HCT116 (cell line): ENCODE results near the gene IL17C. TPM values are rescaled to one million over a fixed set of nuclear protein-coding genes. Genes with fewer than 3 reads are reported as not detected.

Source experiments
- ATAC-seq: fragments of 200-7000 bp; cut with Tn5 transposase; 2 replicates; pipeline ENCODE4 v1.9.1; 2020; ENCODE audit warnings: mild to moderate bottlenecking, moderate library complexity
- BruUV-seq: library from RNA; stranded (reverse); fragments of 400-500 nt; replicated peaks from 2 replicates; lab custom pipeline; 2021; lab: Mats Ljungman, UMichigan
- CTCF ChIA-PET: fragments of 300-600 bp; sonication (Branson Sonifier 250); formaldehyde crosslinking; loops from one replicate; lab custom pipeline; 2021; ENCODE audit warnings: antibody characterized with exemption; lab: Charles Lee
- POLR2A ChIA-PET: fragments of 300-600, 350-600 bp; sonication (Branson Sonifier 250); formaldehyde crosslinking; loops from one replicate; lab custom pipeline; 2021; ENCODE audit warnings: antibody characterized with exemption; lab: Charles Lee
- RAD21 ChIA-PET, 2 experiments: fragments of 300-600 bp; sonication (Branson Sonifier 250); formaldehyde crosslinking; loops; one replicate each; lab custom pipeline; 2023; ENCODE audit warnings: low total read pairs in 2 of 2; ENCODE audit not compliant: uncharacterized antibody in 2 of 2, unreplicated experiment in 2 of 2, low non-redundant PET in 1 of 2; lab: Charles Lee
- DNase-seq: peaks from one replicate; pipeline ENCODE4 v3.0.0-alpha.2; 2010; ENCODE audit warnings: low read depth, low spot score
- H2AFZ ChIP-seq: fragments of 200-600 bp; shearing (Covaris generic), sonication (generic); 2 replicates; pipeline ENCODE4 v1.6.1; 2017; ENCODE audit warnings: low read depth, mixed run types, mixed read lengths, antibody characterized with exemption, low read length; ENCODE audit not compliant: poor library complexity, severe bottlenecking
- H3K27ac ChIP-seq: 2 replicates; pipeline ENCODE4 v1.5.1; 2012; ENCODE audit warnings: low read depth, low read length
- H3K27me3 ChIP-seq: fragments of 200-600 bp; sonication (generic); 2 replicates; pipeline ENCODE4 v1.6.1; 2016; ENCODE audit warnings: mixed run types, low read length, mixed read lengths; ENCODE audit not compliant: insufficient read depth
- H3K36me3 ChIP-seq, 2 experiments: fragments of 200-500 bp in 1 of 2; fragments of 200-600 bp in 1 of 2; sonication (Bioruptor generic) in 1 of 2; sonication (generic) in 1 of 2; 2 replicates each; pipeline versions ENCODE4 v1.5.1 to v1.6.1; 2014 to 2016; ENCODE audit warnings: low read length in 2 of 2, inconsistent platforms in 1 of 2, mixed read lengths in 1 of 2, mixed run types in 1 of 2; ENCODE audit not compliant: insufficient read depth in 2 of 2, control insufficient read depth in 1 of 2
- H3K4me1 ChIP-seq, 2 experiments: fragments of 200-600 bp in 1 of 2; sonication (generic) in 1 of 2; 2 replicates each; pipeline versions ENCODE4 v1.5.1 to v1.6.1; 2012 to 2017; ENCODE audit warnings: low read length in 2 of 2, inconsistent platforms in 1 of 2, mild to moderate bottlenecking in 1 of 2, mixed read lengths in 1 of 2, mixed run types in 1 of 2, moderate library complexity in 1 of 2; ENCODE audit not compliant: insufficient read depth in 2 of 2, control insufficient read depth in 1 of 2
- H3K4me2 ChIP-seq: fragments of 200-600 bp; sonication (generic); 2 replicates; pipeline ENCODE4 v1.6.1; 2017; ENCODE audit warnings: mixed run types, low read length, mixed read lengths
- H3K4me3 ChIP-seq, 2 experiments: fragments of 200-600 bp in 1 of 2; sonication (generic) in 1 of 2; replicated peaks in 1 of 2; 2 replicates each; pipeline ENCODE4 v1.5.1; 2011 to 2016; ENCODE audit warnings: low read length in 2 of 2, control low read depth in 1 of 2, low read depth in 1 of 2, mild to moderate bottlenecking in 1 of 2, mixed read lengths in 1 of 2, mixed run types in 1 of 2
- H3K79me2 ChIP-seq: fragments of 200-600 bp; sonication (generic); 2 replicates; pipeline ENCODE4 v1.6.1; 2017; ENCODE audit warnings: mild to moderate bottlenecking, mixed run types, low read length, moderate library complexity, mixed read lengths; ENCODE audit not compliant: insufficient read depth
- H3K9ac ChIP-seq: fragments of 200-600 bp; sonication (generic); 2 replicates; pipeline ENCODE4 v1.6.1; 2016; ENCODE audit warnings: low read length, mixed read lengths
- H3K9me2 ChIP-seq: fragments of 200-600 bp; sonication (generic), shearing (Covaris generic); 2 replicates; pipeline ENCODE4 v1.6.1; 2017; ENCODE audit warnings: mixed run types, mild to moderate bottlenecking, moderate library complexity; ENCODE audit not compliant: insufficient read depth
- H3K9me3 ChIP-seq, 2 experiments: fragments of 200-500 bp in 1 of 2; fragments of 200-600 bp in 1 of 2; sonication (Bioruptor generic) in 1 of 2; sonication (generic) in 1 of 2; 2 replicates each; pipeline ENCODE4 v1.6.1; 2014 to 2017; ENCODE audit warnings: low read length in 2 of 2, mixed read lengths in 2 of 2, inconsistent platforms in 1 of 2, low read depth in 1 of 2, mild to moderate bottlenecking in 1 of 2, mixed run types in 1 of 2, moderate library complexity in 1 of 2; ENCODE audit not compliant: control insufficient read depth in 1 of 2, insufficient read depth in 1 of 2
- H4K20me1 ChIP-seq: fragments of 200-600 bp; sonication (generic), shearing (Covaris generic); 2 replicates; pipeline ENCODE4 v1.6.1; 2017; ENCODE audit warnings: mixed run types, mild to moderate bottlenecking, moderate library complexity; ENCODE audit not compliant: insufficient read depth
- ATF3 ChIP-seq: IDR thresholded peaks from 2 replicates; pipeline ENCODE4 v1.6.1; 2012
- CBX3 ChIP-seq: IDR thresholded peaks from 2 replicates; pipeline ENCODE4 v1.6.1; 2012; ENCODE audit warnings: low read depth
- CEBPB ChIP-seq: IDR thresholded peaks from 2 replicates; pipeline ENCODE4 v1.6.1; 2012; ENCODE audit warnings: low read depth
- EZH2phosphoT487 ChIP-seq: fragments of 200-600 bp; IDR thresholded peaks from 2 replicates; pipeline ENCODE4 v1.6.1; 2018; ENCODE audit warnings: antibody characterized with exemption, borderline replicate concordance
- JUND ChIP-seq: IDR thresholded peaks from 2 replicates; pipeline ENCODE4 v1.6.1; 2012
- POLR2A ChIP-seq: IDR thresholded peaks from 2 replicates; pipeline ENCODE4 v1.7.0; 2011; ENCODE audit warnings: borderline replicate concordance; ENCODE audit not compliant: insufficient read depth, insufficient read length; ENCODE audit errors: extremely low read depth
- POLR2AphosphoS5 ChIP-seq: IDR thresholded peaks from 2 replicates; pipeline ENCODE4 v1.6.1; 2011; ENCODE audit warnings: mild to moderate bottlenecking, low read depth, low read length, moderate library complexity
- RAD21 ChIP-seq: IDR thresholded peaks from 2 replicates; pipeline ENCODE4 v1.6.1; 2012; ENCODE audit warnings: low read depth, mild to moderate bottlenecking
- REST ChIP-seq: IDR thresholded peaks from 2 replicates; pipeline ENCODE4 v1.6.1; 2012; ENCODE audit warnings: low read depth
- SRF ChIP-seq: IDR thresholded peaks from 2 replicates; pipeline ENCODE4 v1.6.1; 2012; ENCODE audit warnings: low read depth
- TCF7L2 ChIP-seq: IDR thresholded peaks from 2 replicates; pipeline ENCODE4 v1.7.0; 2011; ENCODE audit warnings: borderline replicate concordance, inconsistent platforms; ENCODE audit not compliant: insufficient read depth, insufficient read length; ENCODE audit errors: extremely low read depth
- YY1 ChIP-seq: IDR thresholded peaks from 2 replicates; pipeline ENCODE4 v1.6.1; 2011; ENCODE audit warnings: low read length, low read depth, moderate library complexity, mild to moderate bottlenecking; ENCODE audit not compliant: insufficient replicate concordance; ENCODE audit errors: extremely low read depth
- ZBTB33 ChIP-seq: IDR thresholded peaks from 2 replicates; pipeline ENCODE4 v1.6.1; 2011; ENCODE audit warnings: mild to moderate bottlenecking, low read length, moderate library complexity; ENCODE audit not compliant: insufficient replicate concordance; ENCODE audit errors: extremely low read depth
- ZFX ChIP-seq: fragments of 450-650 bp; IDR thresholded peaks from 2 replicates; pipeline ENCODE4 v1.6.1; 2017
- intact Hi-C: fragments of 100-400 bp; cut with micrococcal nuclease; formaldehyde crosslinking; loops from 2 replicates; pipeline ENCODE4 v1.10.0; 2022
- total RNA-seq: library from RNA; stranded (reverse); gene quantifications from one replicate; pipeline ENCODE4 v1.2.1, GENCODE V29; 2021; ENCODE audit not compliant: unreplicated experiment

Gene IL17C
- total RNA-seq, 1 experiment from 2014 or later, result not detected

GRCh38 chr16:88593061-88593460 is 45.3 kb upstream of the IL17C start:
- no peaks in the 10 kb centered on the region for H3K4me1 ChIP-seq
- no peak for TF ChIP-seq YY1
- no peak for TF ChIP-seq SRF
- TF ChIP-seq REST, result no peak
- no peak for TF ChIP-seq JUND
- TF ChIP-seq TCF7L2, result no peak
- TF ChIP-seq RAD21, result no peak
- no peak for TF ChIP-seq ZFX
- TF ChIP-seq CBX3, result no peak
- TF ChIP-seq EZH2phosphoT487, result no peak
- TF ChIP-seq CEBPB, result no peak
- TF ChIP-seq POLR2A, result no peak
- TF ChIP-seq ATF3, result no peak
- TF ChIP-seq ZBTB33, result no peak
- no peak for TF ChIP-seq POLR2AphosphoS5
- no peaks in the 10 kb centered on the region for H3K9me2 ChIP-seq
- no peaks in the 10 kb centered on the region for H3K27me3 ChIP-seq
- H3K4me3 ChIP-seq, result no peak overlapping the region
- intact Hi-C loops, result no loop called here
- H2AFZ ChIP-seq, result no peak overlapping the region
- DNase-seq (no peak), ATAC-seq (no peak)
- CTCF ChIA-PET, result no interaction called here
- peaks cover 46 to 52% of the 10 kb centered on the region in 2 experiments; a peak in 3 of 4 replicates for H3K36me3 ChIP-seq
- BruUV-seq, result no TSS peak
- H3K9ac ChIP-seq, result no peak overlapping the region
- POLR2A ChIA-PET, result interaction anchor here (1.6 kb wide), 1 partner anchor 70 kb away, joined by 3 read pairs; the partner anchor contains the start of gene MVD
- RAD21 ChIA-PET, result no interaction called here
- H3K27ac ChIP-seq, result no peak overlapping the region
- no peak overlapping the region for H3K4me2 ChIP-seq
- H3K79me2 ChIP-seq, result peaks cover 82% of the 10 kb centered on the region
- peaks cover 4% of the 10 kb centered on the region; the same call in 1 of the 2 replicates for H4K20me1 ChIP-seq
- H3K9me3 ChIP-seq, result no peaks in the 10 kb centered on the region
